ENCODE results near the gene FOXC1.

The FOXC1 gene

GRCh38 chr6:1623769-1624057 lies 14.0 kb downstream of the FOXC1 start:
- no peak for DNase-seq (ENCODE audit: low read depth)

GRCh38 chr6:1624058-1624850 lies 14.5 kb downstream of the FOXC1 start:
- DNase-seq (ENCODE audit: low read depth): no peak

GRCh38 chr6:1624851-1625781 lies 15.4 kb downstream of the FOXC1 start:
- no peak for DNase-seq (ENCODE audit: low read depth)

GRCh38 chr6:1625794-1626435 lies 16.2 kb downstream of the FOXC1 start:
- DNase-seq (ENCODE audit: low read depth): no peak

GRCh38 chr6:1626481-1626880 lies 16.8 kb downstream of the FOXC1 start:
- DNase-seq (ENCODE audit: low read depth): no peak

- DNase-seq (ENCODE audit: low read depth): no peak
Observed at GRCh38 chr6:1627827-1628560, 18.3 kb downstream of the FOXC1 start.

GRCh38 chr6:1629316-1629715 lies 19.6 kb downstream of the FOXC1 start:
- no peak for DNase-seq (ENCODE audit: low read depth)

- DNase-seq (ENCODE audit: low read depth): no peak
Observed at GRCh38 chr6:1630212-1630770, 20.6 kb downstream of the FOXC1 start.

GRCh38 chr6:1630771-1631217 lies 21.1 kb downstream of the FOXC1 start:
- DNase-seq (ENCODE audit: low read depth): no peak

- DNase-seq (ENCODE audit: low read depth): no peak
Observed at GRCh38 chr6:1631251-1631650, 21.5 kb downstream of the FOXC1 start.

GRCh38 chr6:1633366-1634021 lies 23.8 kb downstream of the FOXC1 start:
- no peak for DNase-seq (ENCODE audit: low read depth)

GRCh38 chr6:1634081-1634480 lies 24.4 kb downstream of the FOXC1 start:
- DNase-seq (ENCODE audit: low read depth): no peak

GRCh38 chr6:1635305-1636010 lies 25.7 kb downstream of the FOXC1 start:
- DNase-seq (ENCODE audit: low read depth): no peak

GRCh38 chr6:1636272-1636825 lies 26.6 kb downstream of the FOXC1 start:
- DNase-seq (ENCODE audit: low read depth): no peak

GRCh38 chr6:1636971-1637871 lies 27.5 kb downstream of the FOXC1 start:
- no peak for DNase-seq (ENCODE audit: low read depth)

- no peak for DNase-seq (ENCODE audit: low read depth)
Observed at GRCh38 chr6:1639430-1639829, 29.7 kb downstream of the FOXC1 start.

- DNase-seq (ENCODE audit: low read depth): no peak
Observed at GRCh38 chr6:1640476-1640875, 30.8 kb downstream of the FOXC1 start.

GRCh38 chr6:1641343-1641885 lies 31.7 kb downstream of the FOXC1 start:
- DNase-seq (ENCODE audit: low read depth): no peak

GRCh38 chr6:1643111-1643510 lies 33.4 kb downstream of the FOXC1 start:
- DNase-seq (ENCODE audit: low read depth): no peak
